ENCODE results near the gene TRAF3. TPM values are rescaled to one million over a fixed set of nuclear protein-coding genes. Genes with fewer than 3 reads are reported as not detected.

Gene TRAF3
- total RNA-seq, 1 experiment from 2014 or later: 11.2 TPM

DNA sequence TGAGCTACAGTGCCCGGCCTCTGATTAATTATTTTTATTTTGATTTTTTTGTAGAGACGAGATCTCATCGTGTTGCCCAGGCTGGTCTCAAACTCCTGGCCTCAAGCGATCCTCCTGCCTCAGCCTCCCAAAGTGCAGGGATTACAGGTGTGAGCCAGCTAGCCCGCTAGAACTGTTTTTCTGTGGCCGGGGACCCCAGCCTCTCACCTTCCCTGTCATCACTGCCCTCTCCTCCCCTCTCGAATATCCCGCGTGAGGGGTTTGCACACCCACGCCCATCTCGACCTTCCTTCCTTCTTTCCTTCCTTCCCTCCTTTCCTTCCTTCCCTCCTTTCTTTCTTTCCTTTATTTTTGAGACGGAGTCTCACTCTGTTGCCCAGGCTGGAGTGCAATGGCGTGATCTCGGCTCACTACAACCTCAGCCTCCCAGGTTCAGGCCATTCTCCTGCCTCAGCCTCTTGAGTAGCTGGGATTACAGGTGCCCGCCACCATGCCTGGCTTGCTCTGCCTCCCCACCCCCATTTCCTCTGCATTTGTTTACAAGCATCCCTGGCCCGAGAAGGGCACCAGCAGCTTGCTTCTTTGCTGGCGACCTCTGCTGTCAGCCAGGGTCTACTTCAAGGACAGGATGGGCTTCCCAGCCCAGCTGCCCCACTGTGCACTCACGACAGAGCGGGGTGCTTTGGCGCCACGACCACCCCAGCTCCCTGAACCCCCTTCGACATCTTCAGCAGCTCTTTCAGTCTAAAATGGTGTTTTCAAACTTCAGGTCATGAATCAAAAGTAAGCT lies 4.3 kb upstream of the TRAF3 start (continued):
- TF ChIP-seq, protein P1, sequence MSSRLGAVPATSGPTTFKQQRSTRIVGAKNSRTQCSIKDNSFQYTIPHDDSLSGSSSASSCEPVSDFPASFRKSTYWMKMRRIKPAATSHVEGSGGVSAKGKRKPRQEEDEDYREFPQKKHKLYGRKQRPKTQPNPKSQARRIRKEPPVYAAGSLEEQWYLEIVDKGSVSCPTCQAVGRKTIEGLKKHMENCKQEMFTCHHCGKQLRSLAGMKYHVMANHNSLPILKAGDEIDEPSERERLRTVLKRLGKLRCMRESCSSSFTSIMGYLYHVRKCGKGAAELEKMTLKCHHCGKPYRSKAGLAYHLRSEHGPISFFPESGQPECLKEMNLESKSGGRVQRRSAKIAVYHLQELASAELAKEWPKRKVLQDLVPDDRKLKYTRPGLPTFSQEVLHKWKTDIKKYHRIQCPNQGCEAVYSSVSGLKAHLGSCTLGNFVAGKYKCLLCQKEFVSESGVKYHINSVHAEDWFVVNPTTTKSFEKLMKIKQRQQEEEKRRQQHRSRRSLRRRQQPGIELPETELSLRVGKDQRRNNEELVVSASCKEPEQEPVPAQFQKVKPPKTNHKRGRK (CRISPR knock-in tag; IDR thresholded peaks at IDR 0.05; ENCODE audit: borderline replicate concordance): no peak
- TF ChIP-seq, protein P2, sequence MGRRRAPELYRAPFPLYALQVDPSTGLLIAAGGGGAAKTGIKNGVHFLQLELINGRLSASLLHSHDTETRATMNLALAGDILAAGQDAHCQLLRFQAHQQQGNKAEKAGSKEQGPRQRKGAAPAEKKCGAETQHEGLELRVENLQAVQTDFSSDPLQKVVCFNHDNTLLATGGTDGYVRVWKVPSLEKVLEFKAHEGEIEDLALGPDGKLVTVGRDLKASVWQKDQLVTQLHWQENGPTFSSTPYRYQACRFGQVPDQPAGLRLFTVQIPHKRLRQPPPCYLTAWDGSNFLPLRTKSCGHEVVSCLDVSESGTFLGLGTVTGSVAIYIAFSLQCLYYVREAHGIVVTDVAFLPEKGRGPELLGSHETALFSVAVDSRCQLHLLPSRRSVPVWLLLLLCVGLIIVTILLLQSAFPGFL (CRISPR knock-in tag; IDR thresholded peaks at IDR 0.05; ENCODE audit: borderline replicate concordance): no peak
- TF ChIP-seq EMX1 (CRISPR knock-in tag; IDR thresholded peaks at IDR 0.05): no peak
- TF ChIP-seq, protein P3, sequence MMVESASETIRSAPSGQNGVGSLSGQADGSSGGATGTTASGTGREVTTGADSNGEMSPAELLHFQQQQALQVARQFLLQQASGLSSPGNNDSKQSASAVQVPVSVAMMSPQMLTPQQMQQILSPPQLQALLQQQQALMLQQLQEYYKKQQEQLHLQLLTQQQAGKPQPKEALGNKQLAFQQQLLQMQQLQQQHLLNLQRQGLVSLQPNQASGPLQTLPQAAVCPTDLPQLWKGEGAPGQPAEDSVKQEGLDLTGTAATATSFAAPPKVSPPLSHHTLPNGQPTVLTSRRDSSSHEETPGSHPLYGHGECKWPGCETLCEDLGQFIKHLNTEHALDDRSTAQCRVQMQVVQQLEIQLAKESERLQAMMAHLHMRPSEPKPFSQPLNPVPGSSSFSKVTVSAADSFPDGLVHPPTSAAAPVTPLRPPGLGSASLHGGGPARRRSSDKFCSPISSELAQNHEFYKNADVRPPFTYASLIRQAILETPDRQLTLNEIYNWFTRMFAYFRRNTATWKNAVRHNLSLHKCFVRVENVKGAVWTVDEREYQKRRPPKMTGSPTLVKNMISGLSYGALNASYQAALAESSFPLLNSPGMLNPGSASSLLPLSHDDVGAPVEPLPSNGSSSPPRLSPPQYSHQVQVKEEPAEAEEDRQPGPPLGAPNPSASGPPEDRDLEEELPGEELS (CRISPR knock-in tag; IDR thresholded peaks at IDR 0.05): peak; percentile 81; the same call in 1 of the 2 replicates
- TF ChIP-seq, protein P4, sequence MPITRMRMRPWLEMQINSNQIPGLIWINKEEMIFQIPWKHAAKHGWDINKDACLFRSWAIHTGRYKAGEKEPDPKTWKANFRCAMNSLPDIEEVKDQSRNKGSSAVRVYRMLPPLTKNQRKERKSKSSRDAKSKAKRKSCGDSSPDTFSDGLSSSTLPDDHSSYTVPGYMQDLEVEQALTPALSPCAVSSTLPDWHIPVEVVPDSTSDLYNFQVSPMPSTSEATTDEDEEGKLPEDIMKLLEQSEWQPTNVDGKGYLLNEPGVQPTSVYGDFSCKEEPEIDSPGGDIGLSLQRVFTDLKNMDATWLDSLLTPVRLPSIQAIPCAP (CRISPR knock-in tag; IDR thresholded peaks at IDR 0.05): no peak

DNA sequence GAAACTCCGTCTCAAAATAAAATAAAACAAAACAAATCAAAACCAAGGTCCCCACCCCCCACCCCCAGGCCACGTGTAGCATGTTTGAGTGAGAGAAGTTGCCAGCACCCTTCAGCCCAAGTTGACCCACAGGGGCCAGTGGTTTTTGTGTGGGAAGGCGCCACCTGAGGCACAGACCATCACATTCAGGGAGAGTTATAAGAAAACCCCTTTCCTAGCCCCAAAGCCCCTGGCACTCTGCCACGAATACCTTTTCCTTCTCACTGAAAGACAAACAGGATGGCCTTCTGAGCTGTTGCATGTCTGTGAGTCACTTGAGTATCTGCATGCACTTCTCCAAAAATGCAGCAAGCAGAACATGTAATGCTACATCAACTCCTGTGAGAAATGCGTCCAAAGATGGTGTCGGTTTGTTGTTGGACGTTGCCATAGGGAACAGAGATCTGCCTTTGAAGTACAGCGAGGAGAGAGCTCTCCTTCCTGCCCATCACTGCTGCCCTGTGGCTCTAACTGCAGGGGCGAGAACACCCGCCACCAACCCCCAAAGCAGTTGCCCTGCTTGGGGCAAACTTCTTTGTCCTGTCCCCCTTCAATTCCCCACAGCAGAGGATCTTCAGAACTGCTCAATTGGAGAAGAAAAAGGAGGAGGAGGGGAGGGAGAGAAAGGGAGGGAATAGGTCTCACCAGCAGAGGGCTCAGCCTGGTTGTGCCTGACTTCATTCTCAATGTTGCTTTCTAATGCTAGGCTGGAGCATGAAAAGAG lies 2.7 kb upstream of the TRAF3 start:
- CTCF ChIA-PET: interaction anchor here (0.6 to 4.6 kb wide), 16 partner anchors 10 to 768 kb away, joined by 3 to 72 read pairs (median 4); no protein-coding TSS in a partner anchor
- ATAC-seq (peak; percentile 55), DNase-seq (ENCODE audit: low spot score) (peak; percentile 48)
- H3K4me1 Mint-ChIP-seq: peaks cover 29% of the 10 kb centered on the region
- peaks cover 14% of the 10 kb centered on the region for H3K27me3 Mint-ChIP-seq (ENCODE audit: low read depth)
- H3K9me3 Mint-ChIP-seq: no peaks in the 10 kb centered on the region
- no peak overlapping the region for H3K4me3 Mint-ChIP-seq
- no peak overlapping the region; the same call in 1 of the 2 replicates for H3K27ac Mint-ChIP-seq
- H3K36me3 Mint-ChIP-seq: no peaks in the 10 kb centered on the region
- POLR2A ChIA-PET: interaction anchor here (0.7 to 1.2 kb wide), 2 partner anchors 44 to 80 kb away, joined by 3 to 5 read pairs; no protein-coding TSS in a partner anchor
- TF ChIP-seq MXD4 (CRISPR knock-in tag; IDR thresholded peaks at IDR 0.05; ENCODE audit: borderline replicate concordance) (no peak), SMAD4 (CRISPR knock-in tag; IDR thresholded peaks at IDR 0.05) (no peak), OVOL2 (CRISPR knock-in tag; IDR thresholded peaks at IDR 0.05; ENCODE audit: borderline replicate concordance) (no peak), ATF1 (CRISPR knock-in tag; IDR thresholded peaks at IDR 0.05) (no peak), ZNF263 (CRISPR knock-in tag; IDR thresholded peaks at IDR 0.05; ENCODE audit: low read depth) (no peak), PRRX2 (CRISPR knock-in tag; IDR thresholded peaks at IDR 0.05) (no peak), ESRRA (CRISPR knock-in tag; IDR thresholded peaks at IDR 0.05; ENCODE audit: borderline replicate concordance) (no peak), GRHL2 (CRISPR knock-in tag; IDR thresholded peaks at IDR 0.05; ENCODE audit: insufficient replicate concordance, severe bottlenecking) (no peak), ETV6 (CRISPR knock-in tag; IDR thresholded peaks at IDR 0.05) (no peak), TCF7 (CRISPR knock-in tag; IDR thresholded peaks at IDR 0.05; ENCODE audit: low read depth) (no peak), ZNF219 (CRISPR knock-in tag; IDR thresholded peaks at IDR 0.05; ENCODE audit: borderline replicate concordance) (no peak)
- TF ChIP-seq, protein P5, sequence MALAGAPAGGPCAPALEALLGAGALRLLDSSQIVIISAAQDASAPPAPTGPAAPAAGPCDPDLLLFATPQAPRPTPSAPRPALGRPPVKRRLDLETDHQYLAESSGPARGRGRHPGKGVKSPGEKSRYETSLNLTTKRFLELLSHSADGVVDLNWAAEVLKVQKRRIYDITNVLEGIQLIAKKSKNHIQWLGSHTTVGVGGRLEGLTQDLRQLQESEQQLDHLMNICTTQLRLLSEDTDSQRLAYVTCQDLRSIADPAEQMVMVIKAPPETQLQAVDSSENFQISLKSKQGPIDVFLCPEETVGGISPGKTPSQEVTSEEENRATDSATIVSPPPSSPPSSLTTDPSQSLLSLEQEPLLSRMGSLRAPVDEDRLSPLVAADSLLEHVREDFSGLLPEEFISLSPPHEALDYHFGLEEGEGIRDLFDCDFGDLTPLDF (CRISPR knock-in tag; IDR thresholded peaks at IDR 0.05): no peak
- TF ChIP-seq, protein P6, sequence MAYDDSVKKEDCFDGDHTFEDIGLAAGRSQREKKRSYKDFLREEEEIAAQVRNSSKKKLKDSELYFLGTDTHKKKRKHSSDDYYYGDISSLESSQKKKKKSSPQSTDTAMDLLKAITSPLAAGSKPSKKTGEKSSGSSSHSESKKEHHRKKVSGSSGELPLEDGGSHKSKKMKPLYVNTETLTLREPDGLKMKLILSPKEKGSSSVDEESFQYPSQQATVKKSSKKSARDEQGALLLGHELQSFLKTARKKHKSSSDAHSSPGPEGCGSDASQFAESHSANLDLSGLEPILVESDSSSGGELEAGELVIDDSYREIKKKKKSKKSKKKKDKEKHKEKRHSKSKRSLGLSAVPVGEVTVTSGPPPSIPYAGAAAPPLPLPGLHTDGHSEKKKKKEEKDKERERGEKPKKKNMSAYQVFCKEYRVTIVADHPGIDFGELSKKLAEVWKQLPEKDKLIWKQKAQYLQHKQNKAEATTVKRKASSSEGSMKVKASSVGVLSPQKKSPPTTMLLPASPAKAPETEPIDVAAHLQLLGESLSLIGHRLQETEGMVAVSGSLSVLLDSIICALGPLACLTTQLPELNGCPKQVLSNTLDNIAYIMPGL (CRISPR knock-in tag; IDR thresholded peaks at IDR 0.05): no peak
- TF ChIP-seq, protein P7, sequence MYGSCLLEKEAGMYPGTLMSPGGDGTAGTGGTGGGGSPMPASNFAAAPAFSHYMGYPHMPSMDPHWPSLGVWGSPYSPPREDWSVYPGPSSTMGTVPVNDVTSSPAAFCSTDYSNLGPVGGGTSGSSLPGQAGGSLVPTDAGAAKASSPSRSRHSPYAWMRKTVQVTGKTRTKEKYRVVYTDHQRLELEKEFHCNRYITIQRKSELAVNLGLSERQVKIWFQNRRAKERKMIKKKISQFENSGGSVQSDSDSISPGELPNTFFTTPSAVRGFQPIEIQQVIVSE (CRISPR knock-in tag; IDR thresholded peaks at IDR 0.05; ENCODE audit: borderline replicate concordance): no peak
- TF ChIP-seq, protein P8, sequence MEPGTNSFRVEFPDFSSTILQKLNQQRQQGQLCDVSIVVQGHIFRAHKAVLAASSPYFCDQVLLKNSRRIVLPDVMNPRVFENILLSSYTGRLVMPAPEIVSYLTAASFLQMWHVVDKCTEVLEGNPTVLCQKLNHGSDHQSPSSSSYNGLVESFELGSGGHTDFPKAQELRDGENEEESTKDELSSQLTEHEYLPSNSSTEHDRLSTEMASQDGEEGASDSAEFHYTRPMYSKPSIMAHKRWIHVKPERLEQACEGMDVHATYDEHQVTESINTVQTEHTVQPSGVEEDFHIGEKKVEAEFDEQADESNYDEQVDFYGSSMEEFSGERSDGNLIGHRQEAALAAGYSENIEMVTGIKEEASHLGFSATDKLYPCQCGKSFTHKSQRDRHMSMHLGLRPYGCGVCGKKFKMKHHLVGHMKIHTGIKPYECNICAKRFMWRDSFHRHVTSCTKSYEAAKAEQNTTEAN (CRISPR knock-in tag; IDR thresholded peaks at IDR 0.05): no peak
- TF ChIP-seq, protein P9, sequence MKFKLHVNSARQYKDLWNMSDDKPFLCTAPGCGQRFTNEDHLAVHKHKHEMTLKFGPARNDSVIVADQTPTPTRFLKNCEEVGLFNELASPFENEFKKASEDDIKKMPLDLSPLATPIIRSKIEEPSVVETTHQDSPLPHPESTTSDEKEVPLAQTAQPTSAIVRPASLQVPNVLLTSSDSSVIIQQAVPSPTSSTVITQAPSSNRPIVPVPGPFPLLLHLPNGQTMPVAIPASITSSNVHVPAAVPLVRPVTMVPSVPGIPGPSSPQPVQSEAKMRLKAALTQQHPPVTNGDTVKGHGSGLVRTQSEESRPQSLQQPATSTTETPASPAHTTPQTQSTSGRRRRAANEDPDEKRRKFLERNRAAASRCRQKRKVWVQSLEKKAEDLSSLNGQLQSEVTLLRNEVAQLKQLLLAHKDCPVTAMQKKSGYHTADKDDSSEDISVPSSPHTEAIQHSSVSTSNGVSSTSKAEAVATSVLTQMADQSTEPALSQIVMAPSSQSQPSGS (CRISPR knock-in tag; IDR thresholded peaks at IDR 0.05; ENCODE audit: borderline replicate concordance, low read depth): no peak

All from WTC11 (cell line).